BLaER1 treated with 17β-estradiol and CSF1 and Interleukin-3, amounts not matched to agents 10 nM and 100 nM (cell line): ENCODE measurements around the gene ANKLE2.
A peak's percentile ranks its signal among the peaks of the same experiment; 100 is the strongest.
"Not testable (repeated sequence)": the region's sequence is repeated elsewhere in the genome, so short reads cannot be mapped to it uniquely, and the experiment has no call there.

Source experiments
- H3K27ac ChIP-seq, 11 experiments: shearing (Covaris generic); formaldehyde crosslinking; 2 replicates each; pipeline ENCODE4 v1.8.1; 2022
- H3K27me3 ChIP-seq, 11 experiments: shearing (Covaris generic); formaldehyde crosslinking; 2 replicates each; pipeline ENCODE4 v1.8.1; 2022
- H3K36me3 ChIP-seq, 11 experiments: shearing (Covaris generic); formaldehyde crosslinking; 2 replicates each; pipeline ENCODE4 v1.8.1; 2022
- H3K4me1 ChIP-seq, 10 experiments: shearing (Covaris generic); formaldehyde crosslinking; 2 replicates each; pipeline ENCODE4 v1.8.1; 2022
- H3K4me2 ChIP-seq, 11 experiments: shearing (Covaris generic); formaldehyde crosslinking; 2 replicates each; pipeline ENCODE4 v1.8.1; 2022
- H3K4me3 ChIP-seq, 10 experiments: shearing (Covaris generic); formaldehyde crosslinking; 2 replicates each; pipeline ENCODE4 v1.8.1; 2022
- H3K9ac ChIP-seq, 11 experiments: shearing (Covaris generic); formaldehyde crosslinking; 2 replicates each; pipeline ENCODE4 v1.8.1; 2022
- H3K9me3 ChIP-seq, 11 experiments: shearing (Covaris generic); formaldehyde crosslinking; replicated peaks in 1 of 11; 2 replicates each; pipeline ENCODE4 v1.8.1; 2022
- H4K20me1 ChIP-seq, 11 experiments: shearing (Covaris generic); formaldehyde crosslinking; 2 replicates each; pipeline ENCODE4 v1.8.1; 2022
- Cebpa-rat ChIP-seq, 11 experiments: shearing (Covaris generic); IDR thresholded peaks; 2 replicates each; pipeline ENCODE4 v1.8.1; 2022

Gene ANKLE2

GRCh38 chr12:132761032-132761920 is at the start of gene ANKLE2:
Gene ANKLE2, minus strand, starts transcription at chr12:132761832. Its CDS starts 34 bp downstream, at chr12:132761798.
- Histone ChIP-seq H3K4me3 (peak within 1 kb of the TSS; percentile 89 to 99 (median 96)), H3K4me1 (peaks cover 48 to 62% (median 53%) of the 10 kb centered on the region in 10 experiments), H3K27me3 (no peaks in the 10 kb centered on the region), H4K20me1 (peaks cover 46 to 52% (median 50%) of the 10 kb centered on the region in 11 experiments), H3K9me3 (no peaks in the 10 kb centered on the region), H3K4me2 (peak within 1 kb of the TSS; percentile 88 to 99 (median 96)), H3K27ac (peak within 1 kb of the TSS; percentile 90 to 97 (median 94)), H3K36me3 (peaks cover 27 to 43% (median 41%) of the 10 kb centered on the region in 11 experiments), H3K9ac (peak within 1 kb of the TSS; percentile 93 to 99 (median 97))
- TF ChIP-seq Cebpa-rat (IDR thresholded peaks at IDR 0.05) = no peak

- not testable (repeated sequence) for H3K27me3 ChIP-seq, H3K4me2 ChIP-seq, H3K27ac ChIP-seq, H3K4me1 ChIP-seq, H3K4me3 ChIP-seq, H3K9ac ChIP-seq
- H3K9me3 ChIP-seq = peaks cover 0 to 27% (median 15%) of the 10 kb centered on the region in 11 experiments; a peak in 16 of 22 replicates
- peaks cover 77 to 92% (median 85%) of the 10 kb centered on the region in 11 experiments for H3K36me3 ChIP-seq
- H4K20me1 ChIP-seq = peaks cover 29 to 63% (median 40%) of the 10 kb centered on the region in 11 experiments; a peak in 20 of 22 replicates
These were observed 47.8 kb upstream of the ANKLE2 start for GRCh38 chr12:132809391-132809790.

- Histone ChIP-seq H3K27me3 (no peaks in the 10 kb centered on the region), H3K27ac (no peak overlapping the region), H3K9me3 (peaks cover 0 to 20% (median 14%) of the 10 kb centered on the region in 11 experiments; a peak in 16 of 22 replicates), H3K4me1 (no peaks in the 10 kb centered on the region), H3K4me2 (no peak overlapping the region), H4K20me1 (peaks cover 37 to 69% (median 55%) of the 10 kb centered on the region in 11 experiments; a peak in 20 of 22 replicates), H3K9ac (no peak overlapping the region), H3K4me3 (no peak overlapping the region), H3K36me3 (peaks cover 79 to 92% (median 87%) of the 10 kb centered on the region in 11 experiments)
- TF ChIP-seq Cebpa-rat (IDR thresholded peaks at IDR 0.05) = no peak
These were observed 45.9 kb upstream of the ANKLE2 start for GRCh38 chr12:132807295-132808092.

GRCh38 chr12:132806857-132807256 is 45.2 kb upstream of the ANKLE2 start:
- H3K9me3 ChIP-seq = peaks cover 0 to 14% (median 10%) of the 10 kb centered on the region in 11 experiments; a peak in 16 of 22 replicates
- H3K4me1 ChIP-seq = no peaks in the 10 kb centered on the region
- no peaks in the 10 kb centered on the region for H3K27me3 ChIP-seq
- no peak overlapping the region for H3K4me3 ChIP-seq
- peaks cover 37 to 75% (median 55%) of the 10 kb centered on the region in 11 experiments; a peak in 20 of 22 replicates for H4K20me1 ChIP-seq
- H3K27ac ChIP-seq = no peak overlapping the region
- no peak for TF ChIP-seq Cebpa-rat (IDR thresholded peaks at IDR 0.05)
- H3K4me2 ChIP-seq = no peak overlapping the region
- peaks cover 79 to 92% (median 87%) of the 10 kb centered on the region in 11 experiments for H3K36me3 ChIP-seq
- H3K9ac ChIP-seq = no peak overlapping the region

- Histone ChIP-seq H3K4me3 (no peak overlapping the region), H3K27ac (no peak overlapping the region), H3K36me3 (peaks cover 86 to 94% (median 89%) of the 10 kb centered on the region in 11 experiments), H4K20me1 (peaks cover 37 to 94% (median 56%) of the 10 kb centered on the region in 11 experiments; a peak in 20 of 22 replicates), H3K4me1 (no peaks in the 10 kb centered on the region), H3K9me3 (no peaks in the 10 kb centered on the region), H3K27me3 (no peaks in the 10 kb centered on the region), H3K4me2 (no peak overlapping the region), H3K9ac (no peak overlapping the region)
- no peak for TF ChIP-seq Cebpa-rat (IDR thresholded peaks at IDR 0.05)
These were observed 42.8 kb upstream of the ANKLE2 start for GRCh38 chr12:132804426-132804861.

GRCh38 chr12:132803888-132804287 is 42.3 kb upstream of the ANKLE2 start:
- Histone ChIP-seq H3K4me2 (no peak overlapping the region), H3K9me3 (no peaks in the 10 kb centered on the region), H3K9ac (no peak overlapping the region), H3K27ac (no peak overlapping the region), H3K36me3 (peaks cover 92 to 98% (median 95%) of the 10 kb centered on the region in 11 experiments), H3K4me3 (no peak overlapping the region), H3K27me3 (no peaks in the 10 kb centered on the region), H3K4me1 (no peaks in the 10 kb centered on the region), H4K20me1 (peaks cover 37 to 98% (median 56%) of the 10 kb centered on the region in 11 experiments; a peak in 20 of 22 replicates)
- no peak for TF ChIP-seq Cebpa-rat (IDR thresholded peaks at IDR 0.05)

GRCh38 chr12:132803125-132803524 is 41.5 kb upstream of the ANKLE2 start:
- H3K4me1 ChIP-seq = no peaks in the 10 kb centered on the region
- no peaks in the 10 kb centered on the region for H3K27me3 ChIP-seq
- H4K20me1 ChIP-seq = peaks cover 34 to 92% (median 51%) of the 10 kb centered on the region in 11 experiments; a peak in 20 of 22 replicates
- no peak for TF ChIP-seq Cebpa-rat (IDR thresholded peaks at IDR 0.05)
- H3K36me3 ChIP-seq = peaks cover 91 to 97% (median 94%) of the 10 kb centered on the region in 11 experiments
- no peak overlapping the region for H3K4me2 ChIP-seq
- no peak overlapping the region for H3K4me3 ChIP-seq
- no peak overlapping the region for H3K27ac ChIP-seq
- no peak overlapping the region for H3K9ac ChIP-seq
- no peaks in the 10 kb centered on the region for H3K9me3 ChIP-seq

GRCh38 chr12:132801741-132802140 is 40.1 kb upstream of the ANKLE2 start:
- Histone ChIP-seq H3K4me1 (no peaks in the 10 kb centered on the region), H3K27ac (no peak overlapping the region), H3K9ac (no peak overlapping the region), H3K4me2 (no peak overlapping the region), H3K4me3 (no peak overlapping the region), H3K27me3 (no peaks in the 10 kb centered on the region), H3K9me3 (no peaks in the 10 kb centered on the region), H3K36me3 (peaks cover 94 to 98% (median 96%) of the 10 kb centered on the region in 11 experiments), H4K20me1 (peaks cover 27 to 88% (median 42%) of the 10 kb centered on the region in 11 experiments; a peak in 20 of 22 replicates)
- no peak for TF ChIP-seq Cebpa-rat (IDR thresholded peaks at IDR 0.05)

- Histone ChIP-seq H3K9ac (no peak overlapping the region), H3K9me3 (no peaks in the 10 kb centered on the region), H3K4me1 (no peaks in the 10 kb centered on the region), H3K4me2 (no peak overlapping the region), H4K20me1 (peaks cover 7 to 86% (median 30%) of the 10 kb centered on the region in 11 experiments; a peak in 19 of 22 replicates), H3K27ac (no peak overlapping the region), H3K4me3 (no peak overlapping the region), H3K27me3 (no peaks in the 10 kb centered on the region), H3K36me3 (peaks cover 97 to 100% (median 98%) of the 10 kb centered on the region in 11 experiments)
- no peak for TF ChIP-seq Cebpa-rat (IDR thresholded peaks at IDR 0.05)
These were observed 37.2 kb upstream of the ANKLE2 start for GRCh38 chr12:132798836-132799235.
